ENCODE data around the gene ARFGAP3.

DNA sequence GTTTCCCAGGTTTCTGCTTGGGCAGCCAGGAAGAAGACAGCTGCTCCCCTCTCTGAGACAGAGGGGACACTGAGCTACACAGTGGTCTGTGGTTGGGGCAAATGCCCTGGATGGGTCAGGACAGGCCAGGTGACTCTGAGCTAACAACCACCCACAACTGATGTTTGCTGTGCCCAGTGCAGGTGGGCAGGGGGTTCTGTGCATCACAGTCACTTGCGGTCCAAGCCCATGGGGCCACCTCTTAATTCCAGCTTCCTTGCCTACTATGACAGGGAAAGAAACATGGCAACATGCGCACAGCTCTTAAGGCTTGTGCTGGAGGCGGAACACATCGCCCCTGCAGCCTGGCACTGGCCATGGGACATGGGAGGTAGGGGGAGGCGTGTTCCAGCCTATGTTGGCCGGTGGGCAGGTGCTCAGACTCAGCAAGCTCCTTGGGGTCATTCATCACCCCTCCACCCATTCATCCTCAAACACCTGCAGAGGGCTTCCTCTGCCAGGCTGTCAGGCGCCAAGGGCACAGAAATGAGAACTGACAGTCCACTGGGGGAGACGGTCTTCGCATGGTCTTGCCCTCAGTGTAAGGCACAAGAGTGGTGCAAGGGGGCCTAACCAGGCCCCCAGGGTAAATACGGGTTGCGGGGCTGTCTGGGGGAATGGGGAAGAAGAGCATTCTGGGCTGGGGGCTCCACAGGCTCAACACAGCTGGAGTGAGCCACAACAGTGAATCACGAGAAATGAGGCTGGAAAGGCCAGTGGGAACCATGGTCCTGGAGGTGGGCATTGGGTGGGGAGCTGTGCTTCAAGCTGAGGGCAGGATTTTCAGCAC lies 55.6 kb downstream of the ARFGAP3 start:
- TF ChIP-seq, protein P1, sequence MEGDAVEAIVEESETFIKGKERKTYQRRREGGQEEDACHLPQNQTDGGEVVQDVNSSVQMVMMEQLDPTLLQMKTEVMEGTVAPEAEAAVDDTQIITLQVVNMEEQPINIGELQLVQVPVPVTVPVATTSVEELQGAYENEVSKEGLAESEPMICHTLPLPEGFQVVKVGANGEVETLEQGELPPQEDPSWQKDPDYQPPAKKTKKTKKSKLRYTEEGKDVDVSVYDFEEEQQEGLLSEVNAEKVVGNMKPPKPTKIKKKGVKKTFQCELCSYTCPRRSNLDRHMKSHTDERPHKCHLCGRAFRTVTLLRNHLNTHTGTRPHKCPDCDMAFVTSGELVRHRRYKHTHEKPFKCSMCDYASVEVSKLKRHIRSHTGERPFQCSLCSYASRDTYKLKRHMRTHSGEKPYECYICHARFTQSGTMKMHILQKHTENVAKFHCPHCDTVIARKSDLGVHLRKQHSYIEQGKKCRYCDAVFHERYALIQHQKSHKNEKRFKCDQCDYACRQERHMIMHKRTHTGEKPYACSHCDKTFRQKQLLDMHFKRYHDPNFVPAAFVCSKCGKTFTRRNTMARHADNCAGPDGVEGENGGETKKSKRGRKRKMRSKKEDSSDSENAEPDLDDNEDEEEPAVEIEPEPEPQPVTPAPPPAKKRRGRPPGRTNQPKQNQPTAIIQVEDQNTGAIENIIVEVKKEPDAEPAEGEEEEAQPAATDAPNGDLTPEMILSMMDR (IDR thresholded peaks at IDR 0.05): no peak
- no peak for TF ChIP-seq POLR2AphosphoS5 (IDR thresholded peaks at IDR 0.05)
- TF ChIP-seq POLR2A (IDR thresholded peaks at IDR 0.05): no peak

Measured in upper lobe of left lung (tissue), 4 donors.